HEK293T (cell line): ENCODE data around the gene CAMSAP2.
A peak's percentile ranks its signal among the peaks of the same experiment; 100 is the strongest.

ENCODE experiments used
- ARNT ChIP-seq: fragments of 450-650 bp; IDR thresholded peaks from 2 replicates; pipeline ENCODE4 v1.6.1; 2017; ENCODE audit warnings: mild to moderate bottlenecking
- BHLHE40 ChIP-seq: fragments of 450-650 bp; IDR thresholded peaks from 2 replicates; pipeline ENCODE4 v1.6.1; 2016; ENCODE audit warnings: mild to moderate bottlenecking, moderate library complexity, borderline replicate concordance
- ELF4 ChIP-seq: fragments of 450-650 bp; IDR thresholded peaks from 2 replicates; pipeline ENCODE4 v1.6.1; 2017; ENCODE audit warnings: antibody characterized with exemption
- FOXK2 ChIP-seq: fragments of 450-650 bp; IDR thresholded peaks from 2 replicates; pipeline ENCODE4 v1.6.1; 2016; ENCODE audit warnings: mild to moderate bottlenecking
- FOXM1 ChIP-seq: fragments of 450-650 bp; IDR thresholded peaks from 2 replicates; pipeline ENCODE4 v1.6.1; 2017; ENCODE audit warnings: mild to moderate bottlenecking, borderline replicate concordance
- NFRKB ChIP-seq: fragments of 450-650 bp; IDR thresholded peaks from 2 replicates; pipeline ENCODE4 v1.6.1; 2016; ENCODE audit warnings: mild to moderate bottlenecking, moderate library complexity
- SP1 ChIP-seq: fragments of 450-650 bp; IDR thresholded peaks from 2 replicates; pipeline ENCODE4 v1.6.1; 2017
- SUZ12 ChIP-seq: fragments of 450-650 bp; IDR thresholded peaks from 2 replicates; pipeline ENCODE4 v1.6.1; 2016; ENCODE audit warnings: mild to moderate bottlenecking
- ZNF384 ChIP-seq: fragments of 450-650 bp; IDR thresholded peaks from 2 replicates; pipeline ENCODE4 v1.6.1; 2016
- TF ChIP-seq, protein P1 (sequence below): fragments of 450-650 bp; IDR thresholded peaks from 2 replicates; pipeline ENCODE4 v1.6.1; 2016

DNA sequence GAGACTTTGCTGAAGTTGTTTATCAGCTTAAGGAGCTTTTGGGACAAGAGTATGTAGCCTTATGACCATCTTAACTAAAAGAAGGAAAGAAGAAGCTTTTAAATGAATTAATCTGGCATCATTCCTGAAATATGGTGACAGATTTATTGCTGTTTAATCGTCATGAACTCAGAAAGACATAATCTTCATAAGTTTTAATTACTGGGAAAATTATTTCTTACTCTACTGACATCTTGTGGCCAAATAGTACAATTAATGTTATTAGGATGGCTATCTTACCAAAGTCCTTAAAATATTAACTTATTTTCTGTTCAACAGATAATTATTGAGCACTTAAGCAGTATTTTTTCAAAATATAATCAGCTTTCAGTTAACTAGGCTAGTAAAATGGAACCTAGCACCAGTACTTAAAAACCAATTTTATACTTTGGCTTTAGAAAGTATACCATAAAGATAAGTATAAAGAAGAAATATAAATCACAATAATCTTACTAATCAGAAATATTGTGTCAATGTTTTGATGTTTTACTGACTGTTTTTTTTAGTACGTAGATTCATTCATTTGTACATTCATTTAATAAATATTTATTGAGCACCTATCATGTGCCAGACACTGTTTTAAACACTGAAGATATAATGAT is 99.4 kb downstream of the CAMSAP2 start:
- no peak for TF ChIP-seq FOXM1
- no peak for TF ChIP-seq SUZ12
- no peak for TF ChIP-seq FOXK2
- TF ChIP-seq NFRKB, result no peak
- TF ChIP-seq SP1, result no peak
- no peak for TF ChIP-seq BHLHE40
- TF ChIP-seq ZNF384, result no peak
- TF ChIP-seq, protein P1, sequence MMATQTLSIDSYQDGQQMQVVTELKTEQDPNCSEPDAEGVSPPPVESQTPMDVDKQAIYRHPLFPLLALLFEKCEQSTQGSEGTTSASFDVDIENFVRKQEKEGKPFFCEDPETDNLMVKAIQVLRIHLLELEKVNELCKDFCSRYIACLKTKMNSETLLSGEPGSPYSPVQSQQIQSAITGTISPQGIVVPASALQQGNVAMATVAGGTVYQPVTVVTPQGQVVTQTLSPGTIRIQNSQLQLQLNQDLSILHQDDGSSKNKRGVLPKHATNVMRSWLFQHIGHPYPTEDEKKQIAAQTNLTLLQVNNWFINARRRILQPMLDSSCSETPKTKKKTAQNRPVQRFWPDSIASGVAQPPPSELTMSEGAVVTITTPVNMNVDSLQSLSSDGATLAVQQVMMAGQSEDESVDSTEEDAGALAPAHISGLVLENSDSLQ, result peak; percentile 48; the same call in 1 of the 2 replicates
- TF ChIP-seq ELF4, result no peak
- no peak for TF ChIP-seq ARNT
